ENCODE results near the gene KHDC4.
"Not testable (repeated sequence)": the region's sequence is repeated elsewhere in the genome, so short reads cannot be mapped to it uniquely, and the experiment has no call there.

The KHDC4 gene

GRCh38 chr1:155932081-155932480 lies 2.1 kb downstream of the KHDC4 start:
- Histone ChIP-seq H3K4me1 (ENCODE audit: control insufficient read depth, insufficient read depth, low read length) (peaks cover 33% of the 10 kb centered on the region), H3K27me3 (ENCODE audit: control insufficient read depth, insufficient read depth, low read length) (no peaks in the 10 kb centered on the region), H3K4me3 (ENCODE audit: low read length) (no peak overlapping the region), H3K9ac (ENCODE audit: low read length) (peak overlapping the region; percentile 29), H3K9me3 (ENCODE audit: control insufficient read depth, low read length) (no peaks in the 10 kb centered on the region), H3K36me3 (ENCODE audit: control insufficient read depth, insufficient read depth, low read length) (no peaks in the 10 kb centered on the region)

GRCh38 chr1:155931332-155932038 lies 2.7 kb downstream of the KHDC4 start:
- peak overlapping the region; percentile 45 for H3K9ac ChIP-seq (ENCODE audit: low read length)
- H3K4me3 ChIP-seq (ENCODE audit: low read length), result no peak overlapping the region
- H3K36me3 ChIP-seq (ENCODE audit: control insufficient read depth, insufficient read depth, low read length), result peaks cover 5% of the 10 kb centered on the region
- H3K9me3 ChIP-seq (ENCODE audit: control insufficient read depth, low read length), result no peaks in the 10 kb centered on the region
- peaks cover 33% of the 10 kb centered on the region for H3K4me1 ChIP-seq (ENCODE audit: control insufficient read depth, insufficient read depth, low read length)
- H3K27me3 ChIP-seq (ENCODE audit: control insufficient read depth, insufficient read depth, low read length), result no peaks in the 10 kb centered on the region

- Histone ChIP-seq H3K9ac (ENCODE audit: low read length) (peak overlapping the region; percentile 45), H3K36me3 (ENCODE audit: control insufficient read depth, insufficient read depth, low read length) (peaks cover 12% of the 10 kb centered on the region), H3K4me1 (ENCODE audit: control insufficient read depth, insufficient read depth, low read length) (peaks cover 33% of the 10 kb centered on the region)
- not testable (repeated sequence) for H3K9me3 ChIP-seq (ENCODE audit: control insufficient read depth, low read length); H3K4me3 ChIP-seq (ENCODE audit: low read length); H3K27me3 ChIP-seq (ENCODE audit: control insufficient read depth, insufficient read depth, low read length)
Measured at GRCh38 chr1:155930725-155931124, 3.5 kb downstream of the KHDC4 start.

GRCh38 chr1:155929057-155929456 lies 5.2 kb downstream of the KHDC4 start:
- H3K36me3 ChIP-seq (ENCODE audit: control insufficient read depth, insufficient read depth, low read length), result peaks cover 13% of the 10 kb centered on the region
- H3K4me1 ChIP-seq (ENCODE audit: control insufficient read depth, insufficient read depth, low read length), result peaks cover 29% of the 10 kb centered on the region
- no peak overlapping the region for H3K4me3 ChIP-seq (ENCODE audit: low read length)
- H3K9me3 ChIP-seq (ENCODE audit: control insufficient read depth, low read length), result no peaks in the 10 kb centered on the region
- no peak overlapping the region for H3K9ac ChIP-seq (ENCODE audit: low read length)
- H3K27me3 ChIP-seq (ENCODE audit: control insufficient read depth, insufficient read depth, low read length), result no peaks in the 10 kb centered on the region

- Histone ChIP-seq H3K36me3 (ENCODE audit: control insufficient read depth, insufficient read depth, low read length) (peaks cover 25% of the 10 kb centered on the region), H3K9me3 (ENCODE audit: control insufficient read depth, low read length) (no peaks in the 10 kb centered on the region), H3K4me1 (ENCODE audit: control insufficient read depth, insufficient read depth, low read length) (peaks cover 27% of the 10 kb centered on the region), H3K9ac (ENCODE audit: low read length) (no peak overlapping the region), H3K27me3 (ENCODE audit: control insufficient read depth, insufficient read depth, low read length) (no peaks in the 10 kb centered on the region), H3K4me3 (ENCODE audit: low read length) (no peak overlapping the region)
Measured at GRCh38 chr1:155925506-155925905, 8.7 kb downstream of the KHDC4 start.

- H3K9ac ChIP-seq (ENCODE audit: low read length), result no peak overlapping the region
- no peaks in the 10 kb centered on the region for H3K27me3 ChIP-seq (ENCODE audit: control insufficient read depth, insufficient read depth, low read length)
- H3K4me1 ChIP-seq (ENCODE audit: control insufficient read depth, insufficient read depth, low read length), result peaks cover 17% of the 10 kb centered on the region
- peaks cover 33% of the 10 kb centered on the region for H3K36me3 ChIP-seq (ENCODE audit: control insufficient read depth, insufficient read depth, low read length)
- no peak overlapping the region for H3K4me3 ChIP-seq (ENCODE audit: low read length)
- H3K9me3 ChIP-seq (ENCODE audit: control insufficient read depth, low read length), result no peaks in the 10 kb centered on the region
Measured at GRCh38 chr1:155920717-155921116, 13.5 kb downstream of the KHDC4 start.

GRCh38 chr1:155919801-155920200 lies 14.4 kb downstream of the KHDC4 start:
- H3K36me3 ChIP-seq (ENCODE audit: control insufficient read depth, insufficient read depth, low read length), result peaks cover 33% of the 10 kb centered on the region

GRCh38 chr1:155918660-155919059 lies 15.6 kb downstream of the KHDC4 start:
- Histone ChIP-seq H3K27me3 (ENCODE audit: control insufficient read depth, insufficient read depth, low read length) (no peaks in the 10 kb centered on the region), H3K9ac (ENCODE audit: low read length) (no peak overlapping the region), H3K4me3 (ENCODE audit: low read length) (no peak overlapping the region), H3K36me3 (ENCODE audit: control insufficient read depth, insufficient read depth, low read length) (peaks cover 33% of the 10 kb centered on the region), H3K9me3 (ENCODE audit: control insufficient read depth, low read length) (no peaks in the 10 kb centered on the region), H3K4me1 (ENCODE audit: control insufficient read depth, insufficient read depth, low read length) (peaks cover 17% of the 10 kb centered on the region)

More at GRCh38 chr1:155919801-155920200, 14.4 kb downstream of the KHDC4 start:
- H3K9ac ChIP-seq (ENCODE audit: low read length), result no peak overlapping the region
- no peaks in the 10 kb centered on the region for H3K27me3 ChIP-seq (ENCODE audit: control insufficient read depth, insufficient read depth, low read length)
- no peaks in the 10 kb centered on the region for H3K9me3 ChIP-seq (ENCODE audit: control insufficient read depth, low read length)
- peaks cover 17% of the 10 kb centered on the region for H3K4me1 ChIP-seq (ENCODE audit: control insufficient read depth, insufficient read depth, low read length)
- no peak overlapping the region for H3K4me3 ChIP-seq (ENCODE audit: low read length)

- Histone ChIP-seq H3K9me3 (ENCODE audit: control insufficient read depth, low read length) (no peaks in the 10 kb centered on the region), H3K9ac (ENCODE audit: low read length) (no peak overlapping the region), H3K27me3 (ENCODE audit: control insufficient read depth, insufficient read depth, low read length) (no peaks in the 10 kb centered on the region), H3K4me1 (ENCODE audit: control insufficient read depth, insufficient read depth, low read length) (peaks cover 23% of the 10 kb centered on the region), H3K4me3 (ENCODE audit: low read length) (no peak overlapping the region), H3K36me3 (ENCODE audit: control insufficient read depth, insufficient read depth, low read length) (peaks cover 19% of the 10 kb centered on the region)
Measured at GRCh38 chr1:155913969-155914757, 20.1 kb downstream of the KHDC4 start.

- Histone ChIP-seq H3K9ac (ENCODE audit: low read length) (peak overlapping the region; percentile 87), H3K27me3 (ENCODE audit: control insufficient read depth, insufficient read depth, low read length) (no peaks in the 10 kb centered on the region), H3K36me3 (ENCODE audit: control insufficient read depth, insufficient read depth, low read length) (peaks cover 5% of the 10 kb centered on the region)
Measured at GRCh38 chr1:155912056-155912536, 22.1 kb downstream of the KHDC4 start.

GRCh38 chr1:155911156-155912055 lies 22.8 kb downstream of the KHDC4 start, which contains the start of gene RIT1:
Gene RIT1 (minus strand): TSS chr1:155911349. CDS start chr1:155910761, 588 bp downstream.
- Histone ChIP-seq H3K27me3 (ENCODE audit: control insufficient read depth, insufficient read depth, low read length) (no peaks in the 10 kb centered on the region), H3K9ac (ENCODE audit: low read length) (peak within 1 kb of the TSS; percentile 87), H3K36me3 (ENCODE audit: control insufficient read depth, insufficient read depth, low read length) (no peaks in the 10 kb centered on the region), H3K9me3 (ENCODE audit: control insufficient read depth, low read length) (no peaks in the 10 kb centered on the region), H3K4me3 (ENCODE audit: low read length) (peak within 1 kb of the TSS; percentile 68), H3K4me1 (ENCODE audit: control insufficient read depth, insufficient read depth, low read length) (peaks cover 23% of the 10 kb centered on the region)

More at GRCh38 chr1:155912056-155912536, 22.1 kb downstream of the KHDC4 start:
- Histone ChIP-seq H3K9me3 (ENCODE audit: control insufficient read depth, low read length) (no peaks in the 10 kb centered on the region), H3K4me3 (ENCODE audit: low read length) (no peak overlapping the region), H3K4me1 (ENCODE audit: control insufficient read depth, insufficient read depth, low read length) (peaks cover 23% of the 10 kb centered on the region)

Data from mucosa of stomach (tissue), 1 donor.